Ammon's horn (tissue), 1 donor: ENCODE measurements around the gene TBC1D19.

Source experiments
- DNase-seq: peaks from one replicate; pipeline ENCODE4 v3.0.0-alpha.2; 2016; ENCODE audit warnings: low spot score

Gene TBC1D19

GRCh38 chr4:26732356-26732755 is 148.5 kb downstream of the TBC1D19 start:
- DNase-seq, result no peak

GRCh38 chr4:26736621-26737020 is 152.7 kb downstream of the TBC1D19 start:
- DNase-seq, result no peak

GRCh38 chr4:26737385-26737784 is 153.5 kb downstream of the TBC1D19 start:
- DNase-seq, result no peak

GRCh38 chr4:26741491-26741871 is 157.6 kb downstream of the TBC1D19 start:
- peak; percentile 20 for DNase-seq

- DNase-seq, result no peak
Measured at GRCh38 chr4:26746802-26747213, 162.9 kb downstream of the TBC1D19 start.

- DNase-seq, result no peak
Measured at GRCh38 chr4:26748811-26749210, 164.9 kb downstream of the TBC1D19 start.

- no peak for DNase-seq
Measured at GRCh38 chr4:26749867-26750266, 166.0 kb downstream of the TBC1D19 start.

- DNase-seq, result no peak
Measured at GRCh38 chr4:26751004-26751403, 167.1 kb downstream of the TBC1D19 start.

- no peak for DNase-seq
Measured at GRCh38 chr4:26751838-26752237, 168.0 kb downstream of the TBC1D19 start.

GRCh38 chr4:26753187-26753586 is 169.3 kb downstream of the TBC1D19 start:
- no peak for DNase-seq

GRCh38 chr4:26753617-26754016 is 169.7 kb downstream of the TBC1D19 start:
- no peak for DNase-seq

- no peak for DNase-seq
Measured at GRCh38 chr4:26757751-26758150, 173.9 kb downstream of the TBC1D19 start.

- DNase-seq, result no peak
Measured at GRCh38 chr4:26758899-26759298, 175.0 kb downstream of the TBC1D19 start.

GRCh38 chr4:26762650-26763049 is 178.8 kb downstream of the TBC1D19 start:
- no peak for DNase-seq

GRCh38 chr4:26763063-26763462 is 179.2 kb downstream of the TBC1D19 start:
- no peak for DNase-seq

GRCh38 chr4:26763648-26764047 is 179.8 kb downstream of the TBC1D19 start:
- DNase-seq, result no peak

GRCh38 chr4:26764231-26764630 is 180.3 kb downstream of the TBC1D19 start:
- DNase-seq, result no peak

- DNase-seq, result no peak
Measured at GRCh38 chr4:26765515-26765914, 181.6 kb downstream of the TBC1D19 start.

- peak; percentile 20 for DNase-seq
Measured at GRCh38 chr4:26766141-26766540, 182.3 kb downstream of the TBC1D19 start.

GRCh38 chr4:26772096-26772873 is 188.4 kb downstream of the TBC1D19 start:
- no peak for DNase-seq

GRCh38 chr4:26779224-26779623 is 195.3 kb downstream of the TBC1D19 start:
- no peak for DNase-seq

GRCh38 chr4:26779674-26780073 is 195.8 kb downstream of the TBC1D19 start:
- DNase-seq, result no peak

GRCh38 chr4:26780539-26780938 is 196.7 kb downstream of the TBC1D19 start:
- DNase-seq, result no peak

GRCh38 chr4:26782168-26782829 is 198.4 kb downstream of the TBC1D19 start:
- DNase-seq, result no peak
